OCI-LY1 (cell line): ENCODE data around the gene COG2.

Experiments
- H2AFZ ChIP-seq: fragments of 200-600 bp; sonication (generic), shearing (Covaris generic); 2 replicates; pipeline ENCODE4 v1.6.0; 2014; ENCODE audit warnings: antibody characterized with exemption, mild to moderate bottlenecking, low read length
- H3F3A ChIP-seq: fragments of 200-600 bp; sonication (generic), shearing (Covaris generic); 2 replicates; pipeline ENCODE4 v1.6.0; 2014; ENCODE audit warnings: mild to moderate bottlenecking, antibody characterized with exemption, low read length, moderate library complexity; ENCODE audit not compliant: insufficient read depth
- H3K27ac ChIP-seq: fragments of 200-600 bp; sonication (generic); 2 replicates; pipeline ENCODE4 v1.5.1; 2014; ENCODE audit warnings: low read length, mixed run types, mild to moderate bottlenecking, low read depth; ENCODE audit not compliant: poor library complexity, severe bottlenecking
- H3K27me3 ChIP-seq: fragments of 200-600 bp; sonication (generic); 2 replicates; pipeline ENCODE4 v1.6.0; 2014; ENCODE audit warnings: antibody characterized with exemption, mild to moderate bottlenecking, low read length, moderate library complexity; ENCODE audit not compliant: insufficient read depth
- H3K36me3 ChIP-seq: fragments of 200-600 bp; sonication (generic); 2 replicates; pipeline ENCODE4 v1.6.1; 2014; ENCODE audit warnings: mild to moderate bottlenecking, antibody characterized with exemption, low read length, moderate library complexity, mixed read lengths; ENCODE audit not compliant: insufficient read depth
- H3K4me1 ChIP-seq: fragments of 200-600 bp; sonication (generic); 2 replicates; pipeline ENCODE4 v1.5.1; 2014; ENCODE audit warnings: mild to moderate bottlenecking, low read length, moderate library complexity; ENCODE audit not compliant: insufficient read depth, severe bottlenecking
- H3K4me2 ChIP-seq: fragments of 200-600 bp; sonication (generic), shearing (Covaris generic); 2 replicates; pipeline ENCODE4 v1.6.1; 2014; ENCODE audit warnings: low read length
- H3K4me3 ChIP-seq: fragments of 200-600 bp; sonication (generic); 2 replicates; pipeline ENCODE4 v1.5.1; 2014; ENCODE audit warnings: low read length, low read depth, mild to moderate bottlenecking, mixed read lengths; ENCODE audit not compliant: poor library complexity, severe bottlenecking
- H3K79me2 ChIP-seq: fragments of 200-600 bp; shearing (Covaris generic); 2 replicates; pipeline ENCODE4 v1.6.1; 2016; ENCODE audit warnings: mixed run types, low read length, mixed read lengths; ENCODE audit not compliant: insufficient read depth
- H3K9ac ChIP-seq: fragments of 200-600 bp; sonication (generic), shearing (Covaris generic); 2 replicates; pipeline ENCODE4 v1.6.1; 2014; ENCODE audit warnings: mild to moderate bottlenecking, low read length, mixed read lengths
- H3K9me2 ChIP-seq: fragments of 200-600 bp; sonication (generic), shearing (Covaris generic); 2 replicates; pipeline ENCODE4 v1.6.1; 2014; ENCODE audit warnings: low read depth, mild to moderate bottlenecking, low read length, mixed read lengths
- H3K9me3 ChIP-seq: fragments of 200-600 bp; shearing (Covaris generic); 2 replicates; pipeline ENCODE4 v1.6.1; 2014; ENCODE audit warnings: low read length, mixed read lengths
- H4K20me1 ChIP-seq: fragments of 200-600 bp; sonication (generic), shearing (Covaris generic); 2 replicates; pipeline ENCODE4 v1.6.0; 2016; ENCODE audit warnings: mild to moderate bottlenecking, low read length; ENCODE audit not compliant: insufficient read depth
- EZH2 ChIP-seq: fragments of 200-600 bp; sonication (generic), shearing (Covaris generic); IDR thresholded peaks from 2 replicates; pipeline ENCODE4 v1.8.0; 2017; ENCODE audit warnings: borderline replicate concordance, mixed run types, mild to moderate bottlenecking, antibody characterized with exemption, low read length, moderate library complexity, mixed read lengths
- TF ChIP-seq, protein P1 (sequence below): fragments of 200-600 bp; sonication (generic), shearing (Covaris generic); IDR thresholded peaks from 2 replicates; pipeline ENCODE4 v1.5.1; 2017; ENCODE audit warnings: mild to moderate bottlenecking, antibody characterized with exemption, low read length, moderate library complexity, mixed read lengths

Gene COG2

GRCh38 chr1:230641346-230641745 is 935 bp upstream of the COG2 start:
- no peak overlapping the region for H2AFZ ChIP-seq
- peak overlapping the region; percentile 80 for H3K4me3 ChIP-seq
- peaks cover 24% of the 10 kb centered on the region for H3K79me2 ChIP-seq
- TF ChIP-seq EZH2, result no peak
- TF ChIP-seq, protein P1, sequence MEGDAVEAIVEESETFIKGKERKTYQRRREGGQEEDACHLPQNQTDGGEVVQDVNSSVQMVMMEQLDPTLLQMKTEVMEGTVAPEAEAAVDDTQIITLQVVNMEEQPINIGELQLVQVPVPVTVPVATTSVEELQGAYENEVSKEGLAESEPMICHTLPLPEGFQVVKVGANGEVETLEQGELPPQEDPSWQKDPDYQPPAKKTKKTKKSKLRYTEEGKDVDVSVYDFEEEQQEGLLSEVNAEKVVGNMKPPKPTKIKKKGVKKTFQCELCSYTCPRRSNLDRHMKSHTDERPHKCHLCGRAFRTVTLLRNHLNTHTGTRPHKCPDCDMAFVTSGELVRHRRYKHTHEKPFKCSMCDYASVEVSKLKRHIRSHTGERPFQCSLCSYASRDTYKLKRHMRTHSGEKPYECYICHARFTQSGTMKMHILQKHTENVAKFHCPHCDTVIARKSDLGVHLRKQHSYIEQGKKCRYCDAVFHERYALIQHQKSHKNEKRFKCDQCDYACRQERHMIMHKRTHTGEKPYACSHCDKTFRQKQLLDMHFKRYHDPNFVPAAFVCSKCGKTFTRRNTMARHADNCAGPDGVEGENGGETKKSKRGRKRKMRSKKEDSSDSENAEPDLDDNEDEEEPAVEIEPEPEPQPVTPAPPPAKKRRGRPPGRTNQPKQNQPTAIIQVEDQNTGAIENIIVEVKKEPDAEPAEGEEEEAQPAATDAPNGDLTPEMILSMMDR, result no peak
- no peaks in the 10 kb centered on the region for H3F3A ChIP-seq
- H4K20me1 ChIP-seq, result no peaks in the 10 kb centered on the region
- H3K4me1 ChIP-seq, result peaks cover 27% of the 10 kb centered on the region
- no peaks in the 10 kb centered on the region for H3K9me3 ChIP-seq
- H3K27me3 ChIP-seq, result no peaks in the 10 kb centered on the region
- no peak overlapping the region; the same call in 1 of the 2 replicates for H3K9ac ChIP-seq
- H3K4me2 ChIP-seq, result peak overlapping the region; percentile 85
- H3K9me2 ChIP-seq, result no peaks in the 10 kb centered on the region
- H3K36me3 ChIP-seq, result no peaks in the 10 kb centered on the region
- H3K27ac ChIP-seq, result no peak overlapping the region

GRCh38 chr1:230641900-230642262 is 400 bp upstream of the COG2 start:
- no peaks in the 10 kb centered on the region for H3F3A ChIP-seq
- no peaks in the 10 kb centered on the region for H4K20me1 ChIP-seq
- no peak for TF ChIP-seq EZH2
- TF ChIP-seq, protein P1, result no peak
- H3K9me3 ChIP-seq, result no peaks in the 10 kb centered on the region
- H2AFZ ChIP-seq, result peak overlapping the region; percentile 44
- H3K9me2 ChIP-seq, result no peaks in the 10 kb centered on the region
- peaks cover 2% of the 10 kb centered on the region; the same call in 1 of the 2 replicates for H3K36me3 ChIP-seq
- H3K4me2 ChIP-seq, result peak overlapping the region; percentile 85
- H3K27ac ChIP-seq, result no peak overlapping the region
- peak overlapping the region; percentile 44; the same call in 1 of the 2 replicates for H3K9ac ChIP-seq
- H3K27me3 ChIP-seq, result no peaks in the 10 kb centered on the region
- H3K4me3 ChIP-seq, result peak overlapping the region; percentile 80
- H3K79me2 ChIP-seq, result peaks cover 28% of the 10 kb centered on the region
- H3K4me1 ChIP-seq, result peaks cover 27% of the 10 kb centered on the region

DNA sequence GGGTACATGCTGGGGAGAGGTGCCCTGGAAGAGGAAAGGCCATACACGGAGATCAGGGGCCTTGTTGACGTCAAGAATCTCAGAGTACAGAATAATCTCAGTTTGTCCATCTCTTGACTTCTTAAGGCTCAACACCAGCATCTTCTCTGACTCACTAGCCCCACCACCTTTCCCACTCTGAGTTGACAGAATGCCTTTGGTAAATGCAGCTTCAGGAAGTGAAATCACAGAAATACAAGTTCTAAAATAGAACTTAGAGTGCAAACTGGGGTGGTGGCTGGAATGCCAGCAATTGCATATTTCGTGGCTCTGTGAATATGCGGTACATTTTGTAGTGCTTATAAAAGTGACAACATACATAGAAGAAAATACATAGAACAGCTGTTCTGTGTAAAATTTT is 1.6 kb downstream of the COG2 start:
- Histone ChIP-seq H4K20me1 (no peaks in the 10 kb centered on the region), H3K4me3 (peak overlapping the region; percentile 80), H3K4me1 (peaks cover 27% of the 10 kb centered on the region), H3K27me3 (no peaks in the 10 kb centered on the region), H3K79me2 (peaks cover 46% of the 10 kb centered on the region), H3K9me3 (no peaks in the 10 kb centered on the region), H3K9me2 (no peaks in the 10 kb centered on the region), H2AFZ (no peak overlapping the region), H3K4me2 (peak overlapping the region; percentile 93), H3F3A (no peaks in the 10 kb centered on the region), H3K36me3 (peaks cover 8% of the 10 kb centered on the region), H3K9ac (peak overlapping the region; percentile 76; the same call in 1 of the 2 replicates), H3K27ac (no peak overlapping the region)
- TF ChIP-seq, protein P1, result no peak; the same call in 1 of the 2 replicates
- no peak for TF ChIP-seq EZH2
